GM19395 (cell line): ENCODE results near the gene LRRC7.
"Not testable (repeated sequence)": the region's sequence is repeated elsewhere in the genome, so short reads cannot be mapped to it uniquely, and the experiment has no call there.

Experiments
- ATAC-seq: cut with Tn5 transposase; IDR thresholded peaks from one replicate; pipeline ENCODE4 v1.9.1; 2021; ENCODE audit warnings: mild to moderate bottlenecking, moderate library complexity; ENCODE audit not compliant: unreplicated experiment

LRRC7 gene

DNA sequence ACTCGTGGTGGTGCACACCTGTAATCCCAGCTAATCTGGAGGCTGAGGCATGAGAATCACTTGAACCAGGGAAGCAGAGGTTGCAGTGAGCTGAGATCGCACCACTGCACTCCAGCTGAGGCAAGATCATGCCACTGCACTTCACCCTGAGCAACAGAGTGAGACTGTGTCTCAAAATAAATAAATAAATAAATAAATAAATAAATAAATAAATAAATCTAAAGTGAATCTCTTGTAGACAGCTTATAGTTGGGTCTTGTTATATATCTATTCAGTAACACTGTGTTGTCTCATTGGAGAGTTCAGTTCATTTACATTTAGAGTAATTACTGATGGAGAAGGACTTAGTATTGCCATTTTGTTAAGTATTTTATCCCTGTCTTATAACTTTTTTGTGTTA is 379.2 kb downstream of the LRRC7 start:
- ATAC-seq: no peak

DNA sequence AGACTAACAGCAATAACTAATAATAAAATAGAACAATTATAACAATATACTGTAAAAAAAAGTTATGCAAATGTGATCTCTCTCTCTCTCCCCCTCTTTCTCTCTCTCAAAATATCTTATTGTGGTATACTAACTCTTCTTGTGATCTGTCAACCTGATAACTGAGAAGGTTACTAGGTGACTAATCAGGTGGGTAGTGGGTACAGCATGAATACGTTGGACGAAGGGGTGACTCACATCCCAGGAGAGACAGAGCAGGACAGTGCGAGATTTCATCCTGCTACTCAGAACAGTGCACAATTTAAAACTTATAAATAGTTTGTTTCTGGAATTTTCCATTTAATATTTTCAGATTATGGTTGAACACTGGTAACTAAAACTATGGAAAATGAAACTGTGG is 380.1 kb downstream of the LRRC7 start:
- no peak for ATAC-seq

DNA sequence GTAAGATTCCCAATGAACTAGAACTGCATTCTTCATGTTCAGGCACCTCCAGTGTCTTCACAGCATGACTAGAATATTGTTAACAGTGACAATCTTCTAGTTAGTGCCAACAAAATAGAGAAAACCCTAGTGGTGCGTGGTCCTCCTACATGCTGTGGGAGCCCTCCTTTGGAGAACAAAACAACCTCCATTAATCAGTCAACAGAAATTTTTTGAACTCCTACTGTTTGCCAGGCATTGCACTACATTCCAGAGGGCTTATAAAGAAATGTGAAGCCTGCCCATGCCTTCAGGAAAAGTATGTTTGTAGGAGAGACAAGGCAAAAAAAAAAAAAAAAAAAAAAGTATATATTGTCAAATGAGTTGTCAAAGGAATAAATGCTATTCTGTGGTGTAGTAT is 385.0 kb downstream of the LRRC7 start:
- no peak for ATAC-seq

DNA sequence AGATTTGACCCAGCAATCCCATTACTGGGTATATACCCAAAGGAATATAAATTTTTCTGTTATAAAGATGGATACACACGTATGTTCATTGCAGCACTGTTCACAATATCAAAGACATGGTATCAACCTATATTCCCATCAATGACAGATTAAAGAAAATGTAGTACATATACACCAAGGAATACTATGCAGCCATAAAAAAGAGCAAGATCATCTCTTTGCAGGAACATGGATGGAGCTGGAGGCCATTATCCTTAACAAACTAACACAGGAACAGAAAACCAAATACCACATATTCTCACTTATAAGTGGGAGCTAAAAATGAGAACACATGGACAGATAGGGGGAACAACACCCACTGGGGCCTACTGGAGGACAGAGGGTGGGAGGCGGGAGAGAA is 394.7 kb downstream of the LRRC7 start:
- ATAC-seq: not testable (repeated sequence)

DNA sequence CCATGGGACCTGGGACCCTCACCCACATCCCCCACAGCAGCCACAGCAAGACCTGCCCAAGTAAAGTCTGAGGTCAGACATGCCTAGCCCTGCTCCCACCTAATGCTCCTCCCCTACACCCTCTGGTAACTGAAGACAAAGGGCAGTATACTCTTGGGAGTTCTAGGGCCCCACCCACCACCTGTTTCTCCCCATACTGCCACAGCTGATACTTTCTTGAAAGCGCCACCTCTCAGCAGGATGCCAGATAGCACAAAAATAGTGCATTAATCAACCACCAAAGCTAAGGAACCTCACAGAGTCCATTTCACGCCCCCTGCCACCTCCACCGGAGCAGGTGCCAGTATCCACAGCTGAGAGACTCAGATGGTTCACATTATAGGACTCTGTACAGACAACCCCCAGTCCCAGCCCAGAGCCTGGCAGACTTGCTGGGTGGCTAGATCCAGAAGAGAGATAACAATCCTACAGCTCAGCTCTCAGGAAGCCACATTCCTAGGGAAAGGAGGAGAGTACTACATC is 399.6 kb downstream of the LRRC7 start:
- no peak for ATAC-seq

DNA sequence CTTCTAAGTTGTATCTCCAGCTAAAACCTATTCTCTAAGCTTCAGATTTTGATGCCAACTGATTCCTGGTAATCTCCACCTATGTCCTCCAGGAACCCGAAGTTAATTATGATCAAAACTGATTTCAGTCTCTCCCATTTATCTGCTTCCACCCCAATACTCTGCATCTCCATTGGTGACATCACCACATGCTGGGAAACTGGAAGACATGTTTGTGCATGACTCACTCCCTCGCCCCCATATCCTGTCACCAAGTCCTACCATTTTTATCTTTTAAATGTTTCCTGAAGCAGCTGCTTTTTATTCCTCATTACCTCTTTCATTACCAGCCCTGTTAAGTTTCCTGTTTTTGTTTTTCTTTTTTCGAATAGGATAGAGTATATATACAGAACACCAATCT is 409.2 kb downstream of the LRRC7 start:
- ATAC-seq: no peak

DNA sequence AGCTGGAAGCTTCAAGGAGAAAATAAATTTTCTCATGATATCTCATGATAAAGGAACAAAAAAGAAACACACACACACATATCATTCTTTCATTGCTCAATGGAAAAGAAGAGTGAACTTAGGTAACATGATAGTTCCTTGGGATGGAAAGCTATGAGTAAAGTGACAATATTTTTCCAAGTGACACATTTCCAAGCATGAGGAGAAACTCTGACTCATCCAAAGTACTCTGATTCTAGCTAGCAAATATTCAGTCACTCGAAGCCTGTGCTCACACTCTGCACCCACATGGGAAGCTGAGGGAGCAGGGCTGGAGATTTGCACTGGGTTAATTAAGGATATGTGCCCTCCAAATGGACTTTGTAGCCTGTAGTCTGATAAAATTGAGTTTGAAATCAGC is 415.3 kb downstream of the LRRC7 start:
- ATAC-seq: no peak

DNA sequence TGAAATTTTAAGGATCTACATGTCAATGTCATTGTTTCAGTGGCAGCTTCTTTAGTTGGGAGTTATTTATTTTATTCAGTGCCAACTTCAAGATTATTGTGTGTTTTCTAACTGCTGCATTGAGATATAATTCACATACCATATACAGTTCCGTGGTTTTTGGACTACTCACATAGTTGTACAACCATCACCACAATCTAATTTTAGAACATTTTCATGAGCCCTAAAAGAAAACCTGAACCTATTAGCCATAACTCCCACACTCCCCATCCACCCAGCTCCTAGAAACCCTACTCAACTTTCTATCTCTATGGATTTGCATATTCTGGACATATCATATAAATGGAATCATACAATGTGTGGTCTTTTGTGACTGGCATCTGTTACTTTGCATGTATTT is 417.7 kb downstream of the LRRC7 start:
- ATAC-seq: no peak

DNA sequence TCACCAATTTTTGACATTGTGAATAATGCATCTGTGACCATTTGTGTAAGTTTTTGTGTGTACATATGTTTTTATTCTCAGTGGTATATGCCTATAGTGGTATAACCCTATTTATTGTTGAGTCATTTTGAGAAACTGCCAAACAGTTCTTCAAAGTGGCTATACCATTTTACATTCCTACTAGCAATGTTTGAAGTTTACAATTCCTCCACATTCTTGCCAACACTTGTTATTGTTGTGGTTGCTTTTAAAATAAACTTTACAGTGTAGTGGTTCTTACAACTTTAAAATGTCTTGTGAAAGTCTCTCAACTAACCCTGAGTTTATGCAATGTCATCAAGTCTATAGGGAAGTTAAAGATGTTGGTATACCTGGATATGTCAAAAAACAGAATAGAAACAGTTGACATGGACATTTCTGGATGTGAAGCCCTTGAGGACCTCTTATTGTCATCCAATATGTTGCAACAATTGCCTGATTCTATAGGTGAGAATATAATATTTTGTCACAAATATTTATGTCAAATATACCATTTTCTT is 418.2 kb downstream of the LRRC7 start:
- no peak for ATAC-seq

DNA sequence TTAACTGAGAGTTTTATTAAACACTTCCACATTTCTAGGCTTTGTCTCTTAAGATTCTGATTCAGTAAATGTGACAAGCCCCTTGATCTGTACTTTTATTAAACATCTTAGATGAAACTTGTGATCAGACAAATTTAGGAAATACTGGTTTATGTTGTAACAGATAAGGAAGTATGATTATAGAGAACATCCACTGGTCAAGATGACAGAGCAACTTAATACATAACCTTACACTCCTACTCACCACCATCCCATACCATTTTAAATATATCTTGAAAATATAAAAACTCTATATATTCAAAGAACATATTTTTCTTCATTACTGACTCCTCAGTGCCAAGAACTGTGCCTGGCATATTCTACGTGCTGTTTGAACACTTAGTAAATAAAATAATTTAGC is 420.2 kb downstream of the LRRC7 start:
- ATAC-seq: no peak

DNA sequence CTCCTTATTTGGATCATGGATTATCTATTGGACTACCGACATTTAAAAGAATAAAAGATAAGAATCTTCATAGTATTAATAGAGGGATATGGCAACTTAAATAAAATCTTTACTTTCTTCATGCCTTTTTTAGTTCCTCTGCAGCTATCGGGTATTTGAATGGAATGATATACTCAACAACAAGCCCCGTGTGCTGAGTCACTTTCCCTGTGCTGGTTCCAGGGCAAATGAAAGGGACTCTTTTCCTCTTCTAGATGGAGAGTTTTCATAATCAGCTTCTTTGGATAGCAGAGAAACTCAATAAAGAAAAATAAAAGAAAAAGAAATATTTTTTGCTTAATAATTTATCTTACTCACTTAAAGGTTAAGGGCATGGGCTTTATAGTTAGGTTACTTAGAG is 423.9 kb downstream of the LRRC7 start:
- no peak for ATAC-seq

DNA sequence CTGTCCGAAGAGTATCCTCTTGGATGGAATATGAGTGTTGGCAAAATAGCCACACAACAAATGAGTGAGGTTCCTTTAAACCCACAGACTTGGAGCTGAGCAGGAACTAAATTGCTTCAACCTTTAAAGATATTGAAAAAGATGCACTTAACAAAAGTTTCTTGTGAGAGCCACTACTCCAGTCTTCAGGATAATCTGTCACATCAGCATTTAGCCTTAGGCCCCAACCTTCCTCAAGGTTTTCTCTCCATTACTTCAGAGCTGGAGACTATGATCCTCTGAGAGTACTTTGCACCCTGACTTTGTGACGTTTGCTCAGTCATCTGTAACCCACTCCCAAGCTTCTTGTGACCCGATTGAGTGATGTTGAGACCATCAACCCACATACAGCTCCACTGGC is 424.9 kb downstream of the LRRC7 start:
- no peak for ATAC-seq

DNA sequence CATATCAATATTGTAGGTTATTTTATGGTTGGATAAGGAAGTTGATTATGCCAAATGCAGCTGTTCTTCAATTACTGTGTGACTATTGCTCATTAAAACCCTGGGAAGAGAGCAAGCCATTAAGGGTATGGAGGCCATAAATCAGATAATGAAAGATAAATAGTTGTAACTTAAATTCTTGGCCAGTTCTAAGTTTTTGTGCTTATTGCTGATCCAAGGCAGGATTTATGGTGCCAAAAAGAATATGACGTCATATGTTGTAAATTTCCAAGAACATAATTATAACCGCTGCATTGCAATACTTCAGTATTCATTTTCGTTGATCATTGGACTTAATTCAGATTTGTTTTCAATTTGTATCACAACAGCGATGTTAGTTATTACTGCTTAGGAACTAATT is 426.1 kb downstream of the LRRC7 start:
- ATAC-seq: no peak

DNA sequence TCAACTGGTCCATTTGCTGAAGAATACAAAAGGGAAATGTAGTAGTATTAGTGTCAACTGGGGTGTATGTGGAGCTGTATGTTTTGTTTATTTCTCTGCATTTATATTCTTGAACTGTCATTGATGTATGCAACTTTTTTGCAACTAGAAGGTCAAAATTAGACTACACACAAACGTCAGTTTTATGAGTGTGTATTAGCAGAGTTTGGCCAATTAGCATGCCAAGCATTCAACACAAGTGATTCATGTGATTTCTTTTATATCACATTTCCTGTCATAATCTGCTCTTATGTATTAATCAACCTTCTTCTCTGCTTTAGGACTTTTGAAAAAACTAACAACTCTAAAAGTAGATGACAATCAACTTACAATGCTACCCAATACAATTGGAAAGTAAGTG is 426.5 kb downstream of the LRRC7 start:
- no peak for ATAC-seq

DNA sequence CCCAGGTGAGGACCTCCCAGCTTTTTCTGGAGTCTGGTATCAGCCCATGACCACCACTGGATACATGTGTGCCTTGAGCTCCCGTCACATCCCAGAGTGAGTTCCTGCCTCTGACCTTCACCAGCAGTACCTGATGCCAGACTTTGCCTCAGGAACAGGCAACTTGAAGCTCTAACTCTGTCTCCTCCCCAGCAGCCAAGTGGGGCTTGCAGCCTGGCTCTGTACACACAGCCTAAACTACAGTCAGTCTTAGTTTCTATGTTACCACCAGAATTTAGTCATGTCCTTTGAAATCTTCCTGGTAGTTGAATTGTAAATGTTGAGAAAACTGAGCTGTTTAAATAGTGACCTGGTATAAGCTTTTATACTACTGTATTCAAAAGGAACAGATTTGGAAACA is 431.1 kb downstream of the LRRC7 start:
- no peak for ATAC-seq

DNA sequence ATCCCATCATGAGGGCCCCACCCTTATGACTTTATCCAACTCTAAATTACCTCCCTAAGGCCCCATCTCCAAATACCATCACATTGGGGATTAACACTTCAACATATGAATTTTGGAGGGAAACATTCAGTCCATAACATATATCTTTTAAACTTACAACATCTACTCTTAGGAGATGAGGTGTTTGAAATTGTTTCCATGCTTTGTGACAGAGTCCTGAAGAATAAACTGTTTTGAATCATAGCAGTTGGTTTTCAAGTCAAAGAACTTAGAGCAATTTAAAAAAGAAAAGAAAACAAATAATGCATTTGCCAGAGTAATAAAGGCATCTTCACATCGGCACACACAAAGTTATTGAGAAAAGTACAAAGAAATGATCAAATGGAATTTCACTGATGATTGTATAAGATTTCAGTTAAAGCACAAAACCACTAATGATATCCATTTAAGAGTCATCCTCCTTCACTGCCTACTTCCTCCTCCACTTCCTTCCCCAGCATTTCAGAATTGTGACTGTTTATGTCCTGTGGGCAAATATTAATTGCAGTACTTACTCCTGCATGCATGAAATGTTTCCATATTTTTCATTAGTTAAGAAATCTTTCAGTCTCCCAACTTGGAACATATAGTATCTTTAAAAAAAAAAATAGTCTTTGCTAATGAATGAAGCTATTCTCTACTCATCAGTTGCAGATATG is 435.6 kb downstream of the LRRC7 start:
- no peak for ATAC-seq

DNA sequence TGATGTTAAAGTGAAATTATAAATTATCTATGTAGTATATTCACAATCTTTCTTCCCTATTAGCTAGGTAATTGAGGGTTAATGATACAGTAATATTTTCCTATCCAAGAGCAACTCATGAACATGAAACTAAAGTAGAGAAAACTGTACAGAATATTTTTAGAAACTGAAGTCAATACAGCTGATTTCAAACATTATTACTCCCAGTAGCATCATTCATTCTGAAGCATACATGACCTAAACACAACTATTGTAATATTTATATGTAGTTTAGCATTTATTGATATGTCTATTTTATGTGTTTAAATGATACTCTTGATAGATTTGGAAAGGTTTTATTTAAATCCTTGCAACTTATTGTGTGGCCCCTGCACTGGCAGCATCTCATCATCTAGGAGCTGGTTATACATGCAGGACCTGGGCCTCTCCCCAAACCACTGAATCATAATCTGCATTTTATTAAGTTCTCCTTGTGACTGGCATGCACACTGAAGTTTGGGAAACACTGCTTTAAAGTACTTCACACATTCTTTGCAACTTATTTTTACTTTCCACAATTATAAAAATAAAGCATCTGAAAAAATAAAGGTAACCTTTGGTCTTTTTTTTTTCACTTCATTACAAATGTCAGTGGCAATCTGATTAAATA is 437.8 kb downstream of the LRRC7 start:
- ATAC-seq: no peak

DNA sequence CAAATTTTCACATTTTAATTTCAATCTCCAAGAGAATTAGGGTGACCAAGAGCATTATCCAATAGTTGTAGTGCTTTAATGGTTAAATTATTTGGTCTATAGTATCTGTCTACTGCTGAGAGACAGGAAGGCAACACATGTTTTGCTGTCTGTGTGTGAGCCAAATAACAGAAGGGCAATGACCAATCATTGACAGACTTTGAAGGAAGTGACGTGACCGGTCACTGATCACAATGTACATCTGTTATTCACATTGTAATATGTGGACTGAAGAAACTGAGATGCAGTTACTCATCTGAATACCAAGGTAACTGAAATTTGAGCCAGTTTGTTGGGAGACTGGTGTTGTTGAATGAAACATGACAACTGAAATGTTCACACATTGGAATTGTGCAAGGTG is 440.9 kb downstream of the LRRC7 start:
- ATAC-seq: no peak

DNA sequence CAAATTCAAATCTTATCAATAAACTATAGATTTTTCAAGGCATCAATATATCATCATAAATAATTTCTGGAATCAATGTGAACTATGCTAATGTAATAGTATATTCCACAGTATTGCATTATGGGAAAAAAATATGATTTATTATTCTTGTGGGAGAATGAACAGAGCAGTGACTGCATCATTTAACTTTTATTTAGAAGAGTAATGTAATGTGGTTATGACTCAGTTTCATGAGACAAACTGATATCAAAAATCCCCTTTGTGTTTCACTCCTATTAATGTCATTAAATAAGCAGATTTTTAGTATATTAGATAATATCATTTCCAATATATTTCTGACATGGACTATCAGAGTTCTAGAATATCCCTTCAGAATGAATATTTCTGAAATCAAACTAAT is 450.0 kb downstream of the LRRC7 start:
- ATAC-seq: no peak

DNA sequence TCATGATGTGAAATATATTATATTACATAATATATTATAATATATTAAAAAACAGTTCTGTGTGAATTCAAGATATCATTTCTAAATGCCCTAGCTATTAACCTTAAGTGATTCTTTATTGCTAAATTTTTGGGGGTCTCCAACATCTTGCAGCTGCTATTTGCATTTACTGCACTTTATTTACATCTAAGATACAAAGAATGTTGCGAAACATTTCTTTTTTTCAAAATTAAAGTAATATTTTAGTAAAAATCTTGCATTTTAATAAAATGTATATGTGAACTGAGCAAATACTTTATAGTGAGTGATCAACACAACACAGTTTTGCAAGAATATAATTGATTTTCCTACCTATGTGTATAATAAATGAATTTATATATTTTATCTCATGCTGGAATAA is 456.6 kb downstream of the LRRC7 start:
- no peak for ATAC-seq

DNA sequence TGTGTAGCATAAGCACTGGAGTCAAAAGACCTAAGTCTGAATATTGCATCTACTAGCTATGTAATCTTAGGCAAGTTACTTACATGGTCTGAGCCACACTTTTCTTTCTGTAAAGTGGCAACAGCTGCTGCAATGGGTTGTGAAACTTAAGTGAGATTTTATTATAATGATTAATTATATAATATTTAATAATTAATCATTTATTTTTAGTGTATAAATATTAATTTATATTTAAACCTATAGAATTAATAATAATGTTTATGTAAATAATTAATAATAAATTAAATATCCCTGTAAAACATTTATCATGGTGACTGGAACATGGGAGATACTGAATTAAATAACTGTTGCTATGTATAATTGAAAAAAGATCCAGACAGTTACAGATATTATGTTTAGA is 457.3 kb downstream of the LRRC7 start:
- ATAC-seq: no peak

DNA sequence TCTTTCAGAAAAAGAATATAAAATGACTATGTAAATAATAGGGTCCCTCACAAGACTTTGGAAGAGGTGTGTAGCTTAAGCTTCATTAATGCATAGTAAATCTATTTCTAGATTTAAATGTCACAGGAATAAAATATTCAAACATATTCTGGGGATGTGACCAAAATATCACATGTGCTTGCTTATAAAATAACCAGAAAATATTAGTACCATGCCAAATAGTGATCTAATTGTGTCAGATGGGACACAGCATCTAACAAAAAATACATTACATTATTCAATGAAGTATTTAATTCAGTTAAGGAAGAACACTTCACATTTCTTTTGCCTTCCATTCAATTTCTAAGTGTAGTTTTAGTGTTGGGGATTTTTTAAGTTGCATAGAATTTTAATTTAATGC is 458.1 kb downstream of the LRRC7 start:
- no peak for ATAC-seq
